B cell (primary cell): ENCODE results near the gene TAGLN3. TPM values are rescaled to one million over a fixed set of nuclear protein-coding genes. Genes with fewer than 3 reads are reported as not detected.

Experiments used
- ATAC-seq: fragments of 200-7000 bp; cut with Tn5 transposase; one replicate; pipeline ENCODE4 v1.10.0; 2021; ENCODE audit warnings: low read depth, mild to moderate bottlenecking, moderate number of reproducible peaks, moderate library complexity
- CTCF ChIA-PET: fragments of 350-600 bp; sonication (Branson Sonifier 250); formaldehyde crosslinking; loops from one replicate; lab custom pipeline; 2021; ENCODE audit warnings: antibody characterized with exemption, inconsistent platforms; lab: Charles Lee
- POLR2A ChIA-PET: fragments of 350-600 bp; sonication (Branson Sonifier 250); formaldehyde crosslinking; loops from one replicate; lab custom pipeline; 2021; ENCODE audit warnings: antibody characterized with exemption; lab: Charles Lee
- DNase-seq: peaks from one replicate; pipeline ENCODE4 v3.0.0; 2013
- H2AFZ ChIP-seq: 2 replicates; pipeline ENCODE4 v1.6.1; 2012; ENCODE audit warnings: mild to moderate bottlenecking, low read depth, low read length; ENCODE audit not compliant: insufficient read depth, poor library complexity, severe bottlenecking
- H3K27ac ChIP-seq, 2 donors: 1 replicate in 1 of 2; 2 replicates in 1 of 2; pipeline ENCODE4 v1.5.1; 2012 to 2013; ENCODE audit warnings: low read length in 2 of 2, mild to moderate bottlenecking in 2 of 2, moderate library complexity in 1 of 2
- H3K27me3 ChIP-seq, 4 experiments: fragments of 200-600 bp in 1 of 4; sonication (generic) in 1 of 4; replicated peaks in 1 of 4; 1 replicate in 2 of 4; 2 replicates in 2 of 4; pipeline versions ENCODE4 v1.6.1 to v1.7.0; 2013 to 2016; ENCODE audit warnings: low read length in 3 of 4, mild to moderate bottlenecking in 2 of 4, mixed read lengths in 1 of 4, moderate library complexity in 1 of 4; ENCODE audit not compliant: insufficient read depth in 4 of 4, control insufficient read depth in 3 of 4; ENCODE audit errors: control extremely low read depth in 1 of 4
- H3K36me3 ChIP-seq, 2 experiments: replicated peaks in 1 of 2; 1 replicate in 1 of 2; 2 replicates in 1 of 2; pipeline versions ENCODE4 v1.6.1 to v1.7.1; 2013; ENCODE audit warnings: low read length in 1 of 2; ENCODE audit not compliant: insufficient read depth in 2 of 2, control insufficient read depth in 1 of 2; ENCODE audit errors: control extremely low read depth in 1 of 2, extremely low read depth in 1 of 2
- H3K4me1 ChIP-seq, 2 donors: fragments of 200-600 bp in 1 of 2; sonication (generic) in 1 of 2; 1 replicate in 1 of 2; 2 replicates in 1 of 2; pipeline versions ENCODE4 v1.5.1 to v1.6.1; 2013 to 2017; ENCODE audit warnings: low read length in 2 of 2; ENCODE audit not compliant: control insufficient read depth in 2 of 2, insufficient read depth in 2 of 2
- H3K4me2 ChIP-seq: replicated peaks from 2 replicates; pipeline ENCODE3; 2012; ENCODE audit warnings: mild to moderate bottlenecking, low read depth, low read length; ENCODE audit not compliant: poor library complexity, severe bottlenecking
- H3K4me3 ChIP-seq, 5 experiments: fragments of 200-600 bp in 1 of 5; sonication (generic) in 1 of 5; 1 replicate in 3 of 5; 2 replicates in 2 of 5; pipeline versions ENCODE4 v1.5.1 to v1.7.0; 2011 to 2016; ENCODE audit warnings: low read length in 4 of 5, mild to moderate bottlenecking in 4 of 5, low read depth in 2 of 5, control low read depth in 1 of 5, moderate library complexity in 1 of 5; ENCODE audit not compliant: insufficient read depth in 1 of 5; ENCODE audit errors: control extremely low read depth in 1 of 5, extremely low read depth in 1 of 5
- H3K79me2 ChIP-seq: fragments of 200-600 bp; sonication (generic); one replicate; pipeline ENCODE4 v1.6.0; 2016; ENCODE audit warnings: low read length; ENCODE audit not compliant: control insufficient read depth, insufficient read depth
- H3K9ac ChIP-seq: fragments of 200-600 bp; sonication (generic); 2 replicates; pipeline ENCODE4 v1.6.1; 2017; ENCODE audit warnings: mild to moderate bottlenecking, low read length, moderate library complexity
- H3K9me3 ChIP-seq, 3 donors: one replicate each; pipeline versions ENCODE4 v1.6.1 to v1.7.1; 2013; ENCODE audit warnings: low read length in 2 of 3; ENCODE audit not compliant: control insufficient read depth in 2 of 3, insufficient read depth in 1 of 3; ENCODE audit errors: control extremely low read depth in 1 of 3
- H4K20me1 ChIP-seq: 2 replicates; pipeline ENCODE4 v1.6.0; 2012; ENCODE audit warnings: mild to moderate bottlenecking, low read length; ENCODE audit not compliant: insufficient read depth, control insufficient read depth, poor library complexity, severe bottlenecking
- H3K27ac Mint-ChIP-seq: one replicate; pipeline ENCODE4 v1.8.0; 2021; ENCODE audit warnings: mixed read lengths
- H3K27me3 Mint-ChIP-seq: one replicate; pipeline ENCODE4 v1.8.0; 2021; ENCODE audit warnings: mixed read lengths
- H3K4me1 Mint-ChIP-seq: one replicate; pipeline ENCODE4 v1.8.0; 2021; ENCODE audit warnings: mixed read lengths
- H3K4me3 Mint-ChIP-seq: one replicate; pipeline ENCODE4 v1.8.0; 2021; ENCODE audit warnings: mixed read lengths
- H3K9me3 Mint-ChIP-seq: one replicate; pipeline ENCODE4 v1.8.0; 2022; ENCODE audit warnings: mixed read lengths; ENCODE audit not compliant: insufficient read depth
- CTCF ChIP-seq: fragments of 200-600 bp; IDR thresholded peaks from one replicate; pipeline ENCODE4 v1.8.0; 2022; ENCODE audit warnings: antibody characterized with exemption, mild to moderate bottlenecking
- EZH2 ChIP-seq: IDR thresholded peaks from 2 replicates; pipeline ENCODE4 v1.6.1; 2012; ENCODE audit warnings: borderline replicate concordance, low read depth, mild to moderate bottlenecking, moderate library complexity, low read length; ENCODE audit not compliant: insufficient read depth, poor library complexity, severe bottlenecking
- WGBS: methylation state at CpG from one replicate; pipeline ENCODE4 v1.1.5; 2013; ENCODE audit warnings: missing lambda C conversion rate; ENCODE audit not compliant: insufficient coverage; 5-methylcytosine and 5-hydroxymethylcytosine counted together
- intact Hi-C: fragments of 100-400 bp; cut with micrococcal nuclease; formaldehyde crosslinking; loops from one replicate; pipeline ENCODE4 v1.10.0; 2022
- polyA plus RNA-seq: library from polyadenylated mRNA; depleted of rRNA; stranded (reverse); fragments of >200 nt; gene quantifications from 2 replicates; pipeline ENCODE4 v1.2.3, GENCODE V29; 2012
- total RNA-seq, 2 donors: library from RNA; stranded (reverse); fragments of 120-200 nt in 1 of 2; gene quantifications; 1 replicate in 1 of 2; 2 replicates in 1 of 2; pipeline versions ENCODE4 v1.2.3 to v1.2.4, GENCODE V29; 2013 to 2022

The TAGLN3 gene
- total and polyA plus RNA-seq, 2 donors (not counting 1 experiment from before 2014, with no cell fraction given) = not detected

GRCh38 chr3:111956995-111957734, 41.6 kb upstream of the TAGLN3 start:
- H3K4me1 Mint-ChIP-seq = no peaks in the 10 kb centered on the region
- POLR2A ChIA-PET = no interaction called here
- H3K4me3 Mint-ChIP-seq = no peak overlapping the region
- H3K27me3 Mint-ChIP-seq = peaks cover 3% of the 10 kb centered on the region
- Histone ChIP-seq H3K4me1 (no peaks in the 10 kb centered on the region), H2AFZ (no peak overlapping the region), H3K9me3 (no peaks in the 10 kb centered on the region), H3K27ac (no peak overlapping the region), H3K27me3 (no peaks in the 10 kb centered on the region), H4K20me1 (no peaks in the 10 kb centered on the region), H3K9ac (no peak overlapping the region), H3K79me2 (no peaks in the 10 kb centered on the region), H3K4me2 (no peak overlapping the region), H3K36me3 (no peaks in the 10 kb centered on the region), H3K4me3 (no peak overlapping the region)
- CTCF ChIA-PET = interaction anchor here (1.4 kb wide), 1 partner anchor 11 kb away, joined by 6 read pairs; no protein-coding TSS in a partner anchor
- intact Hi-C loops = no loop called here
- no peaks in the 10 kb centered on the region for H3K9me3 Mint-ChIP-seq
- WGBS = 98% methylated on average over 3 of the region's 4 CpGs
- no peak overlapping the region for H3K27ac Mint-ChIP-seq
- ATAC-seq (no peak), DNase-seq (no peak)
- no peak for TF ChIP-seq EZH2
- no peak for TF ChIP-seq CTCF

GRCh38 chr3:111961461-111962164, 37.1 kb upstream of the TAGLN3 start:
- POLR2A ChIA-PET = no interaction called here
- DNase-seq (no peak), ATAC-seq (no peak)
- no peak for TF ChIP-seq EZH2
- no peak for TF ChIP-seq CTCF
- CTCF ChIA-PET = interaction anchor here (0.5 to 13.1 kb wide), 6 partner anchors 17 to 1530 kb away, joined by 3 to 366 read pairs (median 3); partner anchors contain the start of gene ABHD10
- Histone ChIP-seq H3K79me2 (no peaks in the 10 kb centered on the region), H3K36me3 (no peaks in the 10 kb centered on the region), H4K20me1 (no peaks in the 10 kb centered on the region), H3K4me1 (no peaks in the 10 kb centered on the region), H3K9ac (no peak overlapping the region), H3K9me3 (no peaks in the 10 kb centered on the region), H3K4me3 (no peak overlapping the region), H3K27ac (no peak overlapping the region), H3K27me3 (no peaks in the 10 kb centered on the region), H3K4me2 (no peak overlapping the region), H2AFZ (no peak overlapping the region)
- H3K4me1 Mint-ChIP-seq = no peaks in the 10 kb centered on the region
- no peak overlapping the region for H3K4me3 Mint-ChIP-seq
- H3K9me3 Mint-ChIP-seq = no peaks in the 10 kb centered on the region
- H3K27ac Mint-ChIP-seq = no peak overlapping the region
- WGBS = 100% methylated on average over 1 of the region's 3 CpGs
- peaks cover 3% of the 10 kb centered on the region for H3K27me3 Mint-ChIP-seq
- intact Hi-C loops = no loop called here
